Inflammatory macrophage treated with lipopolysaccharide for 4 hours (primary cell): ENCODE measurements around the gene IGF1R.
A peak's percentile ranks its signal among the peaks of the same experiment; 100 is the strongest.

Experiments
- DNase-seq: peaks from one replicate; pipeline ENCODE4 v3.0.0-alpha.2; 2020

IGF1R gene

GRCh38 chr15:98894312-98894711 is 246.0 kb downstream of the IGF1R start:
- no peak for DNase-seq

DNA sequence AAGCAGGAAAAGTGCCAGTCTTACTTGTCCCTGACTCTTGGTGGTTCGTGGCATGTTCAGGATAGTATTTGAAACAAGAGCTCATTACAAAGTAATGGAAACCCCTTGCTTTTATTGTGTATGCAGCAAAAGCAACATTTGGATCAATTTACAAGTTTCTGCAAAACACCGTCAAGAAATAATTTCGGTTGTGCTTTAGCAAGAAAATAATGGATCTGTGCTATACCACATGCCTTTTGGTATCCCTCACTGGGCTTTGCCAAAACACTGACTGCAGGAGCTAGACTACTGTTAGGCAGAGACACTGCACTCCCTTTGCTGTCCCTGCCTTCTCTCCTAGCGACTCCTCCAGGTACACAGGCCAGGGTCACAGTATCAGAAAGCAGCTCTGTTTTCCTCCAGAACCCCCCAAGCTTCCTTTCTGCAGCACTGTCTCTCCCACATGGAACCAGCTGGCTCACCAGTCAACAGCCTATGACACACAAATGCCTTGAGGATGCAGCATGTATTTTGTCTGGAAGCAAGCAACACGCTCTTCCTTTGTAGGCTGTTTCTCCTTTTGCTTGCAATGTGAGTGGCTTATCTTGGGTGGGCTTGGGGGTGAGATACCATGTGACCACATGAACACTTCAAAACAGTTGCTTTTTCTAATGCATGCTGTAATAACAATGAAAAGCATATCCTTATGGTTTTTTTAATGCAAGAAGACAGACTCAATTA is 247.8 kb downstream of the IGF1R start:
- no peak for DNase-seq

GRCh38 chr15:98896802-98897732 is 248.7 kb downstream of the IGF1R start:
- DNase-seq: no peak

GRCh38 chr15:98898122-98898521 is 249.8 kb downstream of the IGF1R start:
- DNase-seq: no peak

- DNase-seq: peak; percentile 90
Measured at GRCh38 chr15:98899272-98900021, 251.1 kb downstream of the IGF1R start.

GRCh38 chr15:98900356-98900755 is 252.0 kb downstream of the IGF1R start:
- DNase-seq: no peak

DNA sequence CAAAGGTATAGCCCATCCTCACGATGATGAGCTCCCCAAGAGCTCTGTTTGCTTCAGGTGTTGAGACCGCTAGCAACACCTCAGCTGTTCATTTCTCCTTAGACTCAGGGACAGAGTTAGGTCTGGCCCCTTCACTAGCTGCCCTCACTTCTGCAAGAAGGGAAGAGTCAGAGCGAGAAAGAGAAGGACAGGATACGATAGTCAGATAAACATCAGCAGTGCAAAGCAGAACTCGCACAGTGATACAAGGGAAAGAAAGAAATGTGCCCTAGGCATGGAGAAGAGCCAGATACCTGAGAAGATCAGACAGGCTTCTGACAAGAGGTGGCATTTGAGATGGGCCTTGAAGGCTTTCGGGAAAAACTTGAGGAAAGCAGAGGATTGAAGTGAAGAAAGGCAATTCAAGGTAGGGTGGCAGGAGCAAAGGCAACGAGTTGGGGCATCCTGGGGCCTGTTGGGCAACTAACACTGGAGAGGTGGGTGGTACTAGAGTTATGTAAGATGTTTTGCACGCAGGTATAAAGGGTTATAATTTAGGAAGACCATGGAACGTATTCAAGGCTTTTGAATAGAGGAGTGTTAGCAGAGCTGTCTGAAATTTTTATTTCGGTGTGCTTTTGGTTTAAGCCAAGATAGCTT is 253.2 kb downstream of the IGF1R start:
- DNase-seq: no peak

GRCh38 chr15:98902931-98903330 is 254.6 kb downstream of the IGF1R start:
- DNase-seq: peak; percentile 39

GRCh38 chr15:98903377-98904018 is 255.2 kb downstream of the IGF1R start:
- peak; percentile 25 for DNase-seq

- DNase-seq: peak; percentile 64
Measured at GRCh38 chr15:98904544-98904943, 256.2 kb downstream of the IGF1R start.

DNA sequence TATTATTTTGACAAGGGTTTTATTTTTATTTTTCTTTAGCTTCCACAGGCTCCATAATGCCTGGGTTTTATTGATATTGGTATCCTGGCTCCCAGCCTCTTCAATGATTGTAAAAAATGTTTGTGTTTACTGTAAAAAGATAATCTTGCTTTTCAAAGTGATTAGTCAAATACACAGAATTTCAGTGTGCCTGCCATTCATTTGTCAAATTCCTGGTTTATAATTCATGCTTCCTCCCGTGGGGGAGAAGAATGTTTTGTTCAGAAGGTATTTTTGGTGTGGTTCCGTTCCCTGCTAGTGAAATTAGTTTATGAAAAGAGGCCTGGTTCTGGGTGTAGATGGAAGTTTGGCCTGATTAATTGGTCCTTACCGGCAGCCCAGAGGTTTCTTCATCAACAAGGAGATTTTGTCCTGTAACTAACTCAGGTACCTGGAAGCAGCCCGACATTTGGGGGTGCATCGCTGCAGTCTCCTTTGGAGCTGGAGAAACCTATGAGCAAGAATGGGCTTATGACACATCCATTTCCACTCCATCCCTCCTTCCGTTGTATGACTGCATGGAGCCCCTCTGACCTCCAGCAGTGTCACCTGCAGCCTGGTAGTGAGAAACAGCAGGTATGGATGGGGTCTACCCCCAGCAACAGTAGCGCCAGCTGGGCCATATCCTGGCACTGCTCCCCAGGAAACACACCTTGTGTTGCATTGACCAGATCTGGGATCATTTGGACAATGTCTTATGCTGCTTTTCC is 257.8 kb downstream of the IGF1R start:
- DNase-seq: no peak

GRCh38 chr15:98906712-98907083 is 258.4 kb downstream of the IGF1R start:
- no peak for DNase-seq

DNA sequence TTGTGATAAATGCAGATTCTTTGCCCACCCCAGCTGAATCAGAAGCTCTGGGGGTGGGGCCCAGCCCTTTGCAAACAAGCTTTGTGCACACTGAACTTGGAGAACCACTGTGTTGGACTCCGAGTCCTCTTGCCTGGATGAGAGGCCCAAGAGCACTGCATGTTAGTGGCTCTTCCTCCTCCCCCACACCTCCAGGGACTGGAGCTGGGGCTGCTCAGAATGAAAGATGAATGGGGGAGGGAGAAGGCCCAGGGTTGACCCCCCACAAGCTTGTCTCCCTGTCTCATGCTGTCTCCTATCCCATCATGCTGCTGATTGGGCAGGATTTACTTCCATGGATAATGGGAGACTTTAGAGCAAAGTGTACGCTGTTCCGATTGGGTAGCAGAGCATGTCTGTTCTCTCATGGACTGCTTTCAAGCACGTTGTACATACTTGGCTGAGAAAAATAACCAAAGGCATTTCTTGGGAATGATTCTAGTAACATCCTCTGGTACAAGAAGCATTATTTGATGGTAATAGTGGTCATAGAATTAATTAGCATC is 259.7 kb downstream of the IGF1R start:
- DNase-seq: no peak

GRCh38 chr15:98909968-98910885 is 261.9 kb downstream of the IGF1R start:
- DNase-seq: no peak

DNA sequence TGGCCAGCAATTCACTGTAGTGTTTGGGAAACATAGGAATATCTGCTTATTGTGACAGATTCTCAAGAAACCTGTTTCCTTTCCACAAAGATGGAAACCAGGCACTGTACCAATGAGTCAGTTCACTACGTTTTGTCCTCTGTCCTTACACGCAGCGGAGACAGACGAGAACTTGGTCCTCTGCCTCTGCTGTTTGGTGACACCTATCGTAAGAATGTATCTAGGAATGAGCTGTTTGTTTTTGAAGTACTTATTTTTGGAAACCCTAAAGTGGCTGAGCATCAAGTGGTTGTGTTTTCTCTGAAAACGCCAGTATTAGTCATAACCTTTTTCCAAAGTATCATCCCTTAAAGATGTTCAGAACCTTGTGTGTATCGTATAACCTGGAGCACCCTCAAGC is 266.3 kb downstream of the IGF1R start:
- no peak for DNase-seq

DNA sequence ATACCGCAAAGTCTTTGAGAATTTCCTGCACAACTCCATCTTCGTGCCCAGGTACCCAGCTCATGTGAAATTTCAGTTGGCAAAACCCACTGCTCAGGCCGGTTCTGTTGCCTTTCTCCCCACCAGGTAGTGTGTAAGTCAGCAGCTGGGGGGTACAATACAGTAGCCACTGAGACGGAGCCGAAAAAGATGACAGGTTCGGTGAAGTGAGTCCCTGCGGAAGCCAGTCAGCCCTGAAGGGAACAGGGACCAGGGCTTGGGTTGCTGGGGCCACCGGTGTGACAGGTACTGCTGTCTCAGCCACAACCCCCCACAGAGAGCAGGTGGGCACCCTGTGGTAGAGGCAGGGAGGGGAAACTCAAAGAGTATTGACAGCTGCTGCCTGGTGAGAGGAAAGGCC is 268.5 kb downstream of the IGF1R start:
- DNase-seq: no peak

DNA sequence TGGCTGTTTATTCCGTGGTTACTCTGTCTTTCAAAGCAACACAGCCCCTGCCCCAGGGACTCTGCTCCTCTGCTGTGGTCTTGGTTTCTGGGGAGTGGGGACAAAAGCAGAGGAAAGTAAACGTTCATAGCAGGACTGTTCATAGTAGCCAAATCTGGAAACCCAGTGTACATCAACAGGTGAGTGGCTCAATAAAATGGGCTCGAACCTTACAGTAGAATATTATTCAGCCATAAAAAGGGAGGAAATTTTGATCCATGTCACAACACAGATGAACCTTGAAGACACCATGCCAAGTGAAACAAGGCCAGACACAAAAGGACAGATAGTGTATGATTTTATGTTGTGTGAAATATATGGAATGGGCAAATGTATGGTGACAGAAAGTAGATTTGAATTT is 269.1 kb downstream of the IGF1R start:
- no peak for DNase-seq

GRCh38 chr15:98920091-98920880 is 271.9 kb downstream of the IGF1R start:
- no peak for DNase-seq

GRCh38 chr15:98923171-98923570 is 274.8 kb downstream of the IGF1R start:
- DNase-seq: no peak
